CD4-positive, alpha-beta T cell treated with Interleukin-1 beta for 1 hour (primary cell): Measurements from ENCODE around the gene IL1F10.

Source experiments
- DNase-seq, 2 donors: peaks; one replicate each; pipeline ENCODE4 v3.0.0-alpha.2; 2020 to 2022

IL1F10 gene, protein sequence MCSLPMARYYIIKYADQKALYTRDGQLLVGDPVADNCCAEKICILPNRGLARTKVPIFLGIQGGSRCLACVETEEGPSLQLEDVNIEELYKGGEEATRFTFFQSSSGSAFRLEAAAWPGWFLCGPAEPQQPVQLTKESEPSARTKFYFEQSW

DNA sequence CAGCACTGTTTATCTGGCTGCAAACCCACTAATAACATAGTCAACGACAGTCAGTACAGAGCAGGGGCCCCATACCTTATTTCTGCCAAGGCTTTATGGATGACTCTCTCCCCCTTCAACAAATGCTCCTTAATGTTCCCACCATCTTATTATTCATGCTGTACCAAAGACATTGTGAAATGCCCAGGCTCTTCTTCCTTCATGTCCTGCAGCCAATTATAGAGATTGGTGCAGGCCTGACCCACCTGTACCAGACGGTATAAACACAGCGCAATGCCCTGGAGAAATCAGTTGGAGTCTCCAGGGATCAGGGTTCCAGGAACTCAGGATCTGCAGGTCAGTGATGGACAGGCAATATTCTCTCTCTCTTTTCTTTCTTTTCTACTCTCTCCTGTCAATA lies at the start of gene IL1F10:
TSS of gene IL1F10 (plus strand) at position 290 of the 400 bp plus-strand sequence. CDS start 4,769 bp downstream, outside the sequence.
- no peak for DNase-seq

DNA sequence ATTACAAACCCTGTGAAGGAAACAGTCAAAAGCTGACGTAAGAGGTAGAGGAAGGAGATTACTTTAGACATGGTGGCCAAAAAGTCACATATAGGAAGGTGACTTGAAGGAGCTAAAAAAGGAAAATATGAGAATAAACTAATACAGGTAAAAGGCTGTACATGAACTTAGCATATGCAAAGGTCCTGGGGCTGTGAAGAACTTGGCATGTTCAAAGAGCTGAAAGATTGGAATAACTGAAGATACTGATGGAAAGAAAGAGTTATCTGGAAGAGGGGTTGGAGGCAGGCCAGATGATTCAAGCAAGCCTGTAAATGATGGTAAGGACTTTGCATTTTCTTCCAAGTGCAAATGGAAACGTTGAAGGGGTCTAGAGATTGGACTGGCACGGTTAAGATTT lies 49.3 kb upstream of the IL1F10 start:
- no peak for DNase-seq

DNA sequence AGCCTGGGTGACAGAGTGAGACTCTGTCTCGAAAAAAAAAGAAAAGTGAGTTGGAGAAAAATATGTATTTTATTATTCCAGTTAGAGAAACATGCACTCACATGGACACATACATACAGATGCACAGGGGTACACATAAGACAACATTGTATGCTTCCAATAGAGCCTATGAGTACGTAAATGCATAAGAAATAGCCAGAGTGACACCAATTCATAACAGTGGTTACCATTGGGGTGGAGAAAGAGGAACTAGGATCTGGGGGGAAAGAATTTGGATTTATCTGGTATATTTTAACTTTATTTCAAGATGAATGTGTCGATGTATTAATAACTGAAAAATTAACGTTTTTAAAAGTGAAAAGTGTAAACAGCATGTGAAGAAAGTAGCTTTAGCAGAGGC lies 46.5 kb upstream of the IL1F10 start:
- DNase-seq = no peak

DNA sequence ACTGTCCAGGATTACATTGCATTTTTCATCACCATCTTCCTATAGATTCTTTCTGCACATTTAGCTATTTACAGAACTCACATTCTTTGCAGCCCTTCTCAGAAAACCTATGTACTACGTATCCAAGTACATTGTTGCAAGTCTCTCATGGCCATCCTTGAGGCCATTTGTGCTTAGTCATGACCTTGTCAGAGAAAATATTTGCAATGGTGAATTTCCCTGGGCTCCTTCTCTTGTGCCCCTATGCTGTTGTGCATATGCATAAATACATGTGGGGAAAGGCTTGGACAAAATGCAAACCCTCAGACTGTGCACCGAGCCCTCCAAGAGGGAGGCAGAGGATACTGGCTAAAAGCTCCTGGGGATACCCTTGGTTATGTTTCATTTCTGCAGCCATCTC lies 43.0 kb upstream of the IL1F10 start:
- no peak for DNase-seq

DNA sequence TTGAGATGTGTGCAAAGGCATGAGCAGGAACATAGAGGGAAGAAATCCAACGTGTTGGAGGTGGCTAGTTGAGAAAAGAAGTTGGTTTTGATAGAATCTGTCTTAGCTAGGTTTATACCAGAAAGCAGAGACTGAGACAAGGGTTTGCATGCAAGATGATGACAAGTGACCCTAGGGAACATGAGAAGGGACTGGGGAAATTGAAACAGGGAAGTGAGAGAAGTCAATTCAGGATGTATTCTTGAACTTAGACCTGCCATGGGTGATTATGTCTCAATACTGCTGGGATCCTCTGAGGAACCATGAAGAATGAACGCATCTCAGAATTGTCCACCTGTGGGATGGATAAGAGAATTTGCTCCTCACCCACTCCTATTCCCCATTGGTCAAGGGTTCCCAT lies 42.0 kb upstream of the IL1F10 start:
- no peak for DNase-seq

GRCh38 chr2:113027691-113028090 lies 40.1 kb upstream of the IL1F10 start:
- DNase-seq = no peak

- no peak for DNase-seq
Observed at GRCh38 chr2:113028112-113028511, 39.7 kb upstream of the IL1F10 start.

- DNase-seq = no peak
Observed at GRCh38 chr2:113032737-113033136, 35.0 kb upstream of the IL1F10 start.

DNA sequence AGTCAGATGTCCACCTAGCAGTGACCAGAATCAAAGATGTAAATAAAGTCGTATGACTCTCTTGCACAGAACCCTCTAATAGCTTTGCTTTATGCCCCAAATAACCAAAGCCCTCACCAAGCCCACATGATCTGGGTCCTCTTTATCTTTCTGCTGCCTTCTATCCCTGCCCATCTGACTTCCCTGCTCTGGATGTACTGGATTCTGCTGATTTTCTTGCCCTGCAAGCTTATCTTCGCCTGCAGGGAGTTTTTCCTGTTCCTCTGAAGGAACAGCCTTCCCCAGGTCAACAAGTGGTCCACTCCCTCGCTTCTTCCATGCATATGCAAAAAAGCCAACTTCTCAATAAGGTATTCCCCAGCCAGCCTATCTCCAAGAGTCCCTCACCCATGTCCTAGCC lies 33.8 kb upstream of the IL1F10 start:
- DNase-seq = no peak

GRCh38 chr2:113036763-113037162 lies 31.0 kb upstream of the IL1F10 start:
- DNase-seq = no peak

- DNase-seq = no peak
Observed at GRCh38 chr2:113038291-113038690, 29.5 kb upstream of the IL1F10 start.

DNA sequence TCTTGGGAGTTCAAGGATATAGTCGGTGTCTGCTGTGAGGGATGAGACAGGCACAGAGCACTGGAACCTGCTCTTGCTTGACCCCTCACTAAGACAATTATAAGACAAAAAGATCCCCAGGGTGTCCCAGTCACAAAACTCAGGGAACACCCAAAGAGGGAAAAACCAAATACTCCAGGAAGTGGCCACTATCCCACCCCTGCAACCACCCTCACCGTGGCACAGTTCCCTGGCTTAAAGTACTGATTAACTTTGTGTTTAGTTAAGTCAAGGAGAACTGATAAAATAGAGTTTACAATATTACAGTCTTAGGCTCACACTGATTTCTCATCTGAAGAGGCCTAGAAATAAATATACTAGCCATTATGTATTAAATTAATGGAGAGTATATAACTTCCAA lies 28.6 kb upstream of the IL1F10 start:
- no peak for DNase-seq

DNA sequence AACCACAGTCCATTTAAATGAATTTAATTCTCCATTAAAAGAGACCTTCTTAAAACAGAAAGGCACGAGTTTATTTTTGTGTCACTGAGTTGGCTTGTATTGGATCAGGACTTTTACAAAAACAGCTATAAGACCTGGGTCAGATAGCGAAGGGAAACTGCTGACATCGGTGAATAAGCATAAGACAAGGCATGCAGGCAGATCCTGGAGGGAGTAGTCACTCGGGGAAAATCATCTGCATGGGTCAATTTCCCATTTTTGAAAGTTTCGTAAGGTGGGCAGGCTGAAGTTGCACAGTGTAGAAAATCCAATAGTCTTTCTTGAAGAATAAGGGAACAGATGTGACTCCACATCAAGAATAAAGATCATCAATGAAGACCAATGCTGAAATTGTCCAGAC lies 28.1 kb upstream of the IL1F10 start:
- no peak for DNase-seq

GRCh38 chr2:113041871-113042270 lies 25.9 kb upstream of the IL1F10 start:
- no peak for DNase-seq

DNA sequence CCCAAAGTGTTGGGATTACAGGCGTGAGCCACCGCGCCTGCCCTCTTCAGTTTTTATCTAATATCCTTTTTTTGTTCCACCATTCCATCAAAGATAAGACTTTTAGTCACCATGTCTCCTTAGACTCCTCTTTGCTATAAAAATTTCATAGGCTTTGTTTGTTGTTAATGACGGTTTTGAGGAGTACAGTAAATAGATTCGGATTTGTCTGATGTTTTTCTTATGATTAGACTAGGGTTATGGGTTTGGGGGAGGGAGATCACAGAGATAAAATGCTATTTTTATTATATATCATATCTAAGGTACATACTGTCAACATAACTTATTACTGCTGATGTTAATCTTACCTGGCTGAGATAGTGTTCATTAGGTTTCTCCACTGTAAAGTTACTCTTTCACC lies 21.3 kb upstream of the IL1F10 start:
- DNase-seq = no peak

DNA sequence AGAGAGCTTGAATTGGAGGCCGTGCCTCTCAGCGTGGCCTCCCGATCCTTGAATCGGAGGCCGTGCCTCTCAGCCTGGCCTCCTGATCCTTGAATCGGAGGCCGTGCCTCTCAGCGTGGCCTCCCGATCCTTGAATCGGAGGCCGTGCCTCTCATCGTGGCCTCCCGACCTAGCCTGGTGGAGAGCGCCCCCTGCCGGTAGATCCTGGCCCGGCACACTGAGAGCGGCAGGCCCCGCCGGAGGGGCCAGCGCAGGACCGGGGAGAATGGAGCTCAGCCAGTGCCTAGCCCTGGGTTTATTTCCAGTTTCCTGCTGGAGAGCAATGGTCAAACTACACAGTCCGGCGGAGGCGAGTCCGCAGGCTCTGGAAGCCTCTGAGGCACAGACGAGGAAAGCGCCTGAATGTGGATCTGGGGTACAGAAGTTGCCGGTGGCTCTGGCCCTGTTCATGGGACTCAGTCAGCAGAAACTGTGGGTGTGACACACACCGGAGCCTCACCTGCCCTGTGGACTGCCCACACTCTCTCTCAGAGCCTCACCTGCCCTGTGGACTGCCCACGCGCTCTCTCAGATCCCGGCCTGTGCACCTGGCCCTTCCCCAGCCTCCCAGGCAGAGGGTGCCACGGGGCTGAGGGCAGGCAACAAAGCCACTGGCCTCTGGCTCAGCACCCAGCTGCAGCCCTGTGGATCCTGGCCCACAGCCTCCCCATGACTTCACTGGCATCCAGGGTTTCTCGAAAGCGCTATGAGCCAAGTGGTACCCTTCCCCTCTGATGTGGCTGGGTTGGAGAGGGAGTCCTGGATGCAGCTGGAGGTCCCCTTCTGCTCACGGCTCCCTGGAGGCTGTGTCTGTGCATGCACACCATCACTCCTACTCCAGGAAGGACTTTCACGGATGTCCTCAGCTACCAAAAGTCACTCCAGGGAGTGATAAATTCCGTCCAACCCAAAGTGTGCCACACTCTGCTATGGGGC lies 16.6 kb upstream of the IL1F10 start:
- no peak for DNase-seq

DNA sequence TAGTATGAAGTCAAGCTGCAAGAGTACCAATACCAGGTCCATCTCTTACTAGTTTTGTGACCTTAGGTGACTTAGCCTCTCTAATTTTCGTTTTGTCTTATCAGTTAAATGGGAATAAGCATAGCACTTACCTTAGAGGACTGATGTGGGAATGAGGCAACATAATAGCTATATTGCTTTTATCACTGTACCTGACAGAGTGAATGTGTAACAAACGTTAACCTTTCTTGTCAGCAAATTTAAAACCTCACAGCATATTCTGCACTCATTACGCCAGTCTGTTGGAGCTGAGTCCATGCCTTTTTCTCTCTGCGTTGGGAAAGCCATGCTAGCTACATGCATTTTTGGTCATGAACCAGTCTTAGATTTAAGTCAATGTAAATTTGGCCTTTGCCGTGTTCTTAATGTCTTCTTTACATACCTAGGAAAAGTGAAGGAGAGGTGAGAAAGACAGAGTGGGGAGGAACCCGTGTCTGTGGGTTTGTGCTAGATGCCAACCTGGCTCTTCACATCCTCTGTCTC lies 15.3 kb upstream of the IL1F10 start, which contains the start of gene IL36B:
TSS of gene IL36B (minus strand) at position 472 of the 522 bp plus-strand sequence.
- no peak for DNase-seq

GRCh38 chr2:113053666-113054065 lies 14.1 kb upstream of the IL1F10 start:
- no peak for DNase-seq

GRCh38 chr2:113054066-113054465 lies 13.7 kb upstream of the IL1F10 start:
- DNase-seq = no peak

DNA sequence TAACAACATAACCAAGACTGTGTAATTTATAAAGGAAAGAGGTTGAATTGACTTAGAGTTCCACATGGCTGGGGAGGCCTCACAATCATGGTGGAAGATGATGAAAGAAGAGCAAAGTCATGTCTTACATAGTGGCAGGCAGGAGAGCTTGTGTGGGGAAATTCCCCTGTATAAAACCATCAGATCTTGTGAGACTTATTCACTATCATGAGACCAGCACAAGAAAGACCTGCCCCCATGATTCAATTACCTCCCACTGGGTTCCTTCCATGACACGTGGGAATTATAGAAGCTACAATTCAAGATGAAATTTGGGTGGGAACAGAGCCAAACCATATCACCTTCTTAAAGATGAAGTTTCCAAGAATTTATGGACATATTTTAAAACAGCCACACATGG lies 11.2 kb upstream of the IL1F10 start:
- no peak for DNase-seq

DNA sequence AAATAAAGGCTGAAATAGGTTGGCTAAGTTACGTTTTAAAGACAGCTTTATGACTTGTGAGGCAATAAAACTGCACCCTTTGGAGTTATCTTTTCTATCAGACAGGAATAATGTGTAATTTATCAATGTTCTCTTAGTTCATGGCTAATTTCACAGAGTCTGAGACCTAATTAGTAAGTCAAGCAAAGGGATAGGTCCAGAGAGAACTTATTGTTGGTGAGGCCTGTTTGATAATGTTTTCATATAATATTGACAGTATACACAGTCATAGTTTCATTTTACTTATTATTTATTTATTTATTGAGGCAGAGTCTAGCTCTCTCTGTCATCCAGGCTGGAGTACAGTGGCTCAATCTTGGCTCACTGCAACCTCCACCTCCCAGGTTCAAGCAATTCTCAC lies 10.7 kb upstream of the IL1F10 start:
- DNase-seq = no peak

GRCh38 chr2:113058411-113058994 lies 9.3 kb upstream of the IL1F10 start:
- DNase-seq = no peak
